Measurements from ENCODE around the gene FMOD.

FMOD gene

DNA sequence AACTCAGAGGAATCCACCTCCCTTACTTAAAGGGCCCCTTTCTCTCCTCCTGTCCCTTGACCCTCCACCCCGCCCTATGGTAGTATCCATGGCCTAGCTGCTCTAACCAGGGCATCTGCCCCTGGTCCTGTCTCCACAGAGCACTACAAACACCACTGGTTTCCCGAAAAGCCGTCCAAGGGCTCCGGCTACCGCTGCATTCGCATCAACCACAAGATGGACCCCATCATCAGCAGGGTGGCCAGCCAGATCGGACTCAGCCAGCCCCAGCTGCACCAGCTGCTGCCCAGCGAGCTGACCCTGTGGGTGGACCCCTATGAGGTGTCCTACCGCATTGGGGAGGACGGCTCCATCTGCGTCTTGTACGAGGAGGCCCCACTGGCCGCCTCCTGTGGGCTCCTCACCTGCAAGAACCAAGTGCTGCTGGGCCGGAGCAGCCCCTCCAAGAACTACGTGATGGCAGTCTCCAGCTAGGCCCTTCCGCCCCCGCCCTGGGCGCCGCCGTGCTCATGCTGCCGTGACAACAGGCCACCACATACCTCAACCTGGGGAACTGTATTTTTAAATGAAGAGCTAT lies 43.9 kb downstream of the FMOD start (continued):
- TF ChIP-seq ZNF324 (tag by site-specific recombination; IDR thresholded peaks at IDR 0.05) (peak; percentile 14; the same call in 1 of the 2 replicates), ZNF202 (tag by site-specific recombination; IDR thresholded peaks at IDR 0.05; ENCODE audit: borderline replicate concordance) (no peak)
- TF ChIP-seq, protein P1, sequence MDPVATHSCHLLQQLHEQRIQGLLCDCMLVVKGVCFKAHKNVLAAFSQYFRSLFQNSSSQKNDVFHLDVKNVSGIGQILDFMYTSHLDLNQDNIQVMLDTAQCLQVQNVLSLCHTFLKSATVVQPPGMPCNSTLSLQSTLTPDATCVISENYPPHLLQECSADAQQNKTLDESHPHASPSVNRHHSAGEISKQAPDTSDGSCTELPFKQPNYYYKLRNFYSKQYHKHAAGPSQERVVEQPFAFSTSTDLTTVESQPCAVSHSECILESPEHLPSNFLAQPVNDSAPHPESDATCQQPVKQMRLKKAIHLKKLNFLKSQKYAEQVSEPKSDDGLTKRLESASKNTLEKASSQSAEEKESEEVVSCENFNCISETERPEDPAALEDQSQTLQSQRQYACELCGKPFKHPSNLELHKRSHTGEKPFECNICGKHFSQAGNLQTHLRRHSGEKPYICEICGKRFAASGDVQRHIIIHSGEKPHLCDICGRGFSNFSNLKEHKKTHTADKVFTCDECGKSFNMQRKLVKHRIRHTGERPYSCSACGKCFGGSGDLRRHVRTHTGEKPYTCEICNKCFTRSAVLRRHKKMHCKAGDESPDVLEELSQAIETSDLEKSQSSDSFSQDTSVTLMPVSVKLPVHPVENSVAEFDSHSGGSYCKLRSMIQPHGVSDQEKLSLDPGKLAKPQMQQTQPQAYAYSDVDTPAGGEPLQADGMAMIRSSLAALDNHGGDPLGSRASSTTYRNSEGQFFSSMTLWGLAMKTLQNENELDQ (tag by site-specific recombination; IDR thresholded peaks at IDR 0.05; ENCODE audit: low read depth), result no peak
- TF ChIP-seq, protein P2, sequence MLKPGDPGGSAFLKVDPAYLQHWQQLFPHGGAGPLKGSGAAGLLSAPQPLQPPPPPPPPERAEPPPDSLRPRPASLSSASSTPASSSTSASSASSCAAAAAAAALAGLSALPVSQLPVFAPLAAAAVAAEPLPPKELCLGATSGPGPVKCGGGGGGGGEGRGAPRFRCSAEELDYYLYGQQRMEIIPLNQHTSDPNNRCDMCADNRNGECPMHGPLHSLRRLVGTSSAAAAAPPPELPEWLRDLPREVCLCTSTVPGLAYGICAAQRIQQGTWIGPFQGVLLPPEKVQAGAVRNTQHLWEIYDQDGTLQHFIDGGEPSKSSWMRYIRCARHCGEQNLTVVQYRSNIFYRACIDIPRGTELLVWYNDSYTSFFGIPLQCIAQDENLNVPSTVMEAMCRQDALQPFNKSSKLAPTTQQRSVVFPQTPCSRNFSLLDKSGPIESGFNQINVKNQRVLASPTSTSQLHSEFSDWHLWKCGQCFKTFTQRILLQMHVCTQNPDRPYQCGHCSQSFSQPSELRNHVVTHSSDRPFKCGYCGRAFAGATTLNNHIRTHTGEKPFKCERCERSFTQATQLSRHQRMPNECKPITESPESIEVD (tag by site-specific recombination; IDR thresholded peaks at IDR 0.05), result no peak

DNA sequence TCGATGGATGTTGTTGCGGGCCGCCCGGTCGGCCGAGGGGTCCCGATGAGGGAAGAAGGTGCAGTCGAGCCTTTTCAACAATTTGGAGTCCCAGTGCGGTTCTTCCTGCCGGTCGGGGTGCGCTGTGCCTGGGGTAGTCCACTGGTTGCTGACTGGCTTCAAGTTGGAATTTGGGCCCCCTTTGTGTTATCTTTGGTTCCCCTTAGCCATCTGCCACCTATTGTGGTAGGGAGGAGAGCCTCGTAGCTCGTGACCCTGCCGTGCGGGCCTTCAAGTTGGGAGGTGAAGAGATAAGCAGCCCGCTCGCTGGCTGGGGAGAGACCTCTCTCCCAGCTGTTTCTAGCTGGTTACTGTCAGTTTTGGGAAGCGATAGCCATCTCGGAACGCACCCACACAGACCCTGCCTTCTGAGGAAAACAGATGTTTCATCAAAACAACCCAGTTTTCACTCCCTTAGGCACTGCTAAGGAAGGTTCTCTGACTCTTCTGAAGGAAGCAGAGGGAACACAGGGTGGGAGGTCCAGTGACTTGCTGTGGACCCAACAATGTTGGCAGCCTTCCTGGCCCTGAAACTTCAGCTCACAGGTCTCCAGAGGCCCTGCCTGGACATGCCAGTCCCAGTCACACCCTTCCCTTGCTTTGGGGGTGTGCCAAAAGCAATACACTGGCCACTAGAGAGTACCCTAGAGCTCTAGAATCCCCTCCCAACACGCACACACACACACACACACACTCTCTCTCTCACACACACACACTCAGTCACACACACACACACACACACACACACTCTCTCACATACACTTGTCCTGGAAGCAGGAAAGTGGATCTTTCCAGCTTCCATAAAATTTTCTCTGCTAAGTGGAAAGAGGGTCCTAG lies 44.6 kb downstream of the FMOD start:
- Histone ChIP-seq H3K36me3 (ENCODE audit: control insufficient read depth in 2 of 2, insufficient read depth in 1 of 2, low read length in 2 of 2) (peaks cover 6 to 38% of the 10 kb centered on the region in 2 experiments; a peak in 2 of 3 replicates), H3K4me1 (ENCODE audit: control insufficient read depth, insufficient read depth, low read length) (peaks cover 16% of the 10 kb centered on the region; the same call in 1 of the 2 replicates), H3K4me3 (ENCODE audit: low read depth, low read length) (peak overlapping the region; percentile 91), H3K9me3 (ENCODE audit: control insufficient read depth, insufficient read depth, low read depth, low read length) (no peaks in the 10 kb centered on the region), H3K27ac (ENCODE audit: extremely low read depth, low read depth, low read length) (peak overlapping the region; percentile 95)
- ChIA-PET CTCF (interaction anchor here (0.6 to 7.0 kb wide), 16 partner anchors 10 to 996 kb away, joined by 3 to 75 read pairs (median 4); no protein-coding TSS in a partner anchor), POLR2A (interaction anchor here (0.6 to 7.8 kb wide), 13 partner anchors 11 to 334 kb away, joined by 3 to 90 read pairs (median 20); partner anchors contain the start of gene ATP2B4)
- peak; percentile 33; the same call in 1 of the 2 replicates for TF ChIP-seq YY2 (tag by site-specific recombination; IDR thresholded peaks at IDR 0.05)
- TF ChIP-seq, protein P3, sequence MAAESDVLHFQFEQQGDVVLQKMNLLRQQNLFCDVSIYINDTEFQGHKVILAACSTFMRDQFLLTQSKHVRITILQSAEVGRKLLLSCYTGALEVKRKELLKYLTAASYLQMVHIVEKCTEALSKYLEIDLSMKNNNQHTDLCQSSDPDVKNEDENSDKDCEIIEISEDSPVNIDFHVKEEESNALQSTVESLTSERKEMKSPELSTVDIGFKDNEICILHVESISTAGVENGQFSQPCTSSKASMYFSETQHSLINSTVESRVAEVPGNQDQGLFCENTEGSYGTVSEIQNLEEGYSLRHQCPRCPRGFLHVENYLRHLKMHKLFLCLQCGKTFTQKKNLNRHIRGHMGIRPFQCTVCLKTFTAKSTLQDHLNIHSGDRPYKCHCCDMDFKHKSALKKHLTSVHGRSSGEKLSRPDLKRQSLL (tag by site-specific recombination; IDR thresholded peaks at IDR 0.05), result peak; percentile 97
- TF ChIP-seq ZNF529 (tag by site-specific recombination; IDR thresholded peaks at IDR 0.05; ENCODE audit: insufficient replicate concordance), result no peak
- TF ChIP-seq ZSCAN30 (tag by site-specific recombination; IDR thresholded peaks at IDR 0.05), result peak; percentile 79
- peak; percentile 90 for TF ChIP-seq SCRT1 (tag by site-specific recombination; IDR thresholded peaks at IDR 0.05; ENCODE audit: borderline replicate concordance)
- TF ChIP-seq ZNF354C (tag by site-specific recombination; IDR thresholded peaks at IDR 0.05; ENCODE audit: borderline replicate concordance, low read depth), result no peak
- peak; percentile 92 for TF ChIP-seq KLF9 (tag by site-specific recombination; IDR thresholded peaks at IDR 0.05; ENCODE audit: low read depth)
- TF ChIP-seq ZBTB8A (tag by site-specific recombination; IDR thresholded peaks at IDR 0.05), result peak; percentile 53
- no peak for TF ChIP-seq ZNF10 (tag by site-specific recombination; IDR thresholded peaks at IDR 0.05)
- TF ChIP-seq TCF7L2 (IDR thresholded peaks at IDR 0.05; ENCODE audit: borderline replicate concordance, low read depth, low read length), result no peak
- TF ChIP-seq, protein P4, sequence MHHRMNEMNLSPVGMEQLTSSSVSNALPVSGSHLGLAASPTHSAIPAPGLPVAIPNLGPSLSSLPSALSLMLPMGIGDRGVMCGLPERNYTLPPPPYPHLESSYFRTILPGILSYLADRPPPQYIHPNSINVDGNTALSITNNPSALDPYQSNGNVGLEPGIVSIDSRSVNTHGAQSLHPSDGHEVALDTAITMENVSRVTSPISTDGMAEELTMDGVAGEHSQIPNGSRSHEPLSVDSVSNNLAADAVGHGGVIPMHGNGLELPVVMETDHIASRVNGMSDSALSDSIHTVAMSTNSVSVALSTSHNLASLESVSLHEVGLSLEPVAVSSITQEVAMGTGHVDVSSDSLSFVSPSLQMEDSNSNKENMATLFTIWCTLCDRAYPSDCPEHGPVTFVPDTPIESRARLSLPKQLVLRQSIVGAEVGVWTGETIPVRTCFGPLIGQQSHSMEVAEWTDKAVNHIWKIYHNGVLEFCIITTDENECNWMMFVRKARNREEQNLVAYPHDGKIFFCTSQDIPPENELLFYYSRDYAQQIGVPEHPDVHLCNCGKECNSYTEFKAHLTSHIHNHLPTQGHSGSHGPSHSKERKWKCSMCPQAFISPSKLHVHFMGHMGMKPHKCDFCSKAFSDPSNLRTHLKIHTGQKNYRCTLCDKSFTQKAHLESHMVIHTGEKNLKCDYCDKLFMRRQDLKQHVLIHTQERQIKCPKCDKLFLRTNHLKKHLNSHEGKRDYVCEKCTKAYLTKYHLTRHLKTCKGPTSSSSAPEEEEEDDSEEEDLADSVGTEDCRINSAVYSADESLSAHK (tag by site-specific recombination; IDR thresholded peaks at IDR 0.05), result peak; percentile 57; the same call in 1 of the 2 replicates
- no peak for TF ChIP-seq ZNF549 (tag by site-specific recombination; IDR thresholded peaks at IDR 0.05)
- TF ChIP-seq, protein P5, sequence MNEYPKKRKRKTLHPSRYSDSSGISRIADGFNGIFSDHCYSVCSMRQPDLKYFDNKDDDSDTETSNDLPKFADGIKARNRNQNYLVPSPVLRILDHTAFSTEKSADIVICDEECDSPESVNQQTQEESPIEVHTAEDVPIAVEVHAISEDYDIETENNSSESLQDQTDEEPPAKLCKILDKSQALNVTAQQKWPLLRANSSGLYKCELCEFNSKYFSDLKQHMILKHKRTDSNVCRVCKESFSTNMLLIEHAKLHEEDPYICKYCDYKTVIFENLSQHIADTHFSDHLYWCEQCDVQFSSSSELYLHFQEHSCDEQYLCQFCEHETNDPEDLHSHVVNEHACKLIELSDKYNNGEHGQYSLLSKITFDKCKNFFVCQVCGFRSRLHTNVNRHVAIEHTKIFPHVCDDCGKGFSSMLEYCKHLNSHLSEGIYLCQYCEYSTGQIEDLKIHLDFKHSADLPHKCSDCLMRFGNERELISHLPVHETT (tag by site-specific recombination; IDR thresholded peaks at IDR 0.05), result peak; percentile 23; the same call in 1 of the 2 replicates
- TF ChIP-seq, protein P6, sequence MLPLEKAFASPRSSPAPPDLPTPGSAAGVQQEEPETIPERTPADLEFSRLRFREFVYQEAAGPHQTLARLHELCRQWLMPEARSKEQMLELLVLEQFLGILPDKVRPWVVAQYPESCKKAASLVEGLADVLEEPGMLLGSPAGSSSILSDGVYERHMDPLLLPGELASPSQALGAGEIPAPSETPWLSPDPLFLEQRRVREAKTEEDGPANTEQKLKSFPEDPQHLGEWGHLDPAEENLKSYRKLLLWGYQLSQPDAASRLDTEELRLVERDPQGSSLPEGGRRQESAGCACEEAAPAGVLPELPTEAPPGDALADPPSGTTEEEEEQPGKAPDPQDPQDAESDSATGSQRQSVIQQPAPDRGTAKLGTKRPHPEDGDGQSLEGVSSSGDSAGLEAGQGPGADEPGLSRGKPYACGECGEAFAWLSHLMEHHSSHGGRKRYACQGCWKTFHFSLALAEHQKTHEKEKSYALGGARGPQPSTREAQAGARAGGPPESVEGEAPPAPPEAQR (tag by site-specific recombination; IDR thresholded peaks at IDR 0.05), result peak; percentile 98
- peak; percentile 91 for TF ChIP-seq ZNF610 (tag by site-specific recombination; IDR thresholded peaks at IDR 0.05; ENCODE audit: borderline replicate concordance)
- TF ChIP-seq ZNF416 (tag by site-specific recombination; IDR thresholded peaks at IDR 0.05), result peak; percentile 66
- peak; percentile 98 for TF ChIP-seq ZNF266 (tag by site-specific recombination; IDR thresholded peaks at IDR 0.05; ENCODE audit: low read depth)
- TF ChIP-seq ZNF768 (tag by site-specific recombination; IDR thresholded peaks at IDR 0.05), result no peak
- TF ChIP-seq EGR2 (tag by site-specific recombination; IDR thresholded peaks at IDR 0.05; ENCODE audit: low read depth), result no peak
